Loucy (cell line): ENCODE measurements around the gene TEX10.

Experiments used
- H2AFZ ChIP-seq: fragments of 200-600 bp; sonication (generic); 2 replicates; pipeline ENCODE4 v1.6.0; 2016; ENCODE audit warnings: antibody characterized with exemption, mild to moderate bottlenecking, low read length, moderate library complexity
- H3F3A ChIP-seq: fragments of 200-600 bp; 2 replicates; pipeline ENCODE4 v1.6.0; 2016; ENCODE audit warnings: antibody characterized with exemption, low read depth, mild to moderate bottlenecking
- H3K27me3 ChIP-seq: fragments of 200-600 bp; sonication (generic); 2 replicates; pipeline ENCODE4 v1.6.1; 2014; ENCODE audit warnings: low read length, mild to moderate bottlenecking; ENCODE audit not compliant: insufficient read depth, poor library complexity, severe bottlenecking
- H3K36me3 ChIP-seq: fragments of 200-600 bp; sonication (generic); 2 replicates; pipeline ENCODE4 v1.6.1; 2016; ENCODE audit warnings: low read length; ENCODE audit not compliant: insufficient read depth
- H3K4me1 ChIP-seq: fragments of 200-600 bp; sonication (generic); 2 replicates; pipeline ENCODE4 v1.5.1; 2014; ENCODE audit warnings: low read length, mild to moderate bottlenecking; ENCODE audit not compliant: insufficient read depth, poor library complexity, severe bottlenecking
- H3K4me2 ChIP-seq: fragments of 200-600 bp; sonication (generic); 2 replicates; pipeline ENCODE4 v1.6.0; 2014; ENCODE audit warnings: antibody characterized with exemption, low read length, low read depth, mild to moderate bottlenecking; ENCODE audit not compliant: poor library complexity, severe bottlenecking
- H3K4me3 ChIP-seq: fragments of 200-600 bp; sonication (generic); 2 replicates; pipeline ENCODE4 v1.5.1; 2014; ENCODE audit warnings: low read length, mild to moderate bottlenecking, mixed read lengths; ENCODE audit not compliant: poor library complexity, severe bottlenecking
- H3K79me2 ChIP-seq: fragments of 200-600 bp; sonication (generic); 2 replicates; pipeline ENCODE4 v1.6.1; 2014; ENCODE audit warnings: low read length; ENCODE audit not compliant: insufficient read depth
- H3K9ac ChIP-seq: fragments of 200-600 bp; sonication (generic); 2 replicates; pipeline ENCODE4 v1.6.0; 2014; ENCODE audit warnings: mild to moderate bottlenecking, low read depth, low read length, moderate library complexity; ENCODE audit not compliant: poor library complexity, severe bottlenecking
- H3K9me2 ChIP-seq: fragments of 200-600 bp; sonication (generic); replicated peaks from 2 replicates; pipeline ENCODE4 v1.6.1; 2016; ENCODE audit warnings: low read depth, low read length, mixed read lengths
- H3K9me3 ChIP-seq: fragments of 200-600 bp; sonication (generic); 2 replicates; pipeline ENCODE4 v1.6.1; 2014; ENCODE audit warnings: mild to moderate bottlenecking, antibody characterized with exemption, low read length, low read depth; ENCODE audit not compliant: insufficient read depth
- H4K20me1 ChIP-seq: fragments of 200-600 bp; sonication (generic); 2 replicates; pipeline ENCODE4 v1.6.0; 2014; ENCODE audit warnings: antibody characterized with exemption, low read length, mild to moderate bottlenecking; ENCODE audit not compliant: insufficient read depth, poor library complexity, severe bottlenecking
- CTCF ChIP-seq: fragments of 200-600 bp; sonication (generic); conservative IDR thresholded peaks from 2 replicates; pipeline ENCODE4 v1.5.1; 2014; ENCODE audit warnings: mild to moderate bottlenecking, antibody characterized with exemption, low read length
- EZH2phosphoT487 ChIP-seq: fragments of 200-600 bp; IDR thresholded peaks from 2 replicates; pipeline ENCODE4 v1.6.1; 2018; ENCODE audit warnings: antibody characterized with exemption, mild to moderate bottlenecking, moderate library complexity, borderline replicate concordance

The TEX10 gene

GRCh38 chr9:100366121-100366520, 13.4 kb upstream of the TEX10 start:
- Histone ChIP-seq H3K4me3 (no peak overlapping the region), H3K4me2 (no peak overlapping the region), H3K27me3 (no peaks in the 10 kb centered on the region), H3F3A (no peaks in the 10 kb centered on the region), H3K9me3 (no peaks in the 10 kb centered on the region), H3K79me2 (no peaks in the 10 kb centered on the region), H3K36me3 (no peaks in the 10 kb centered on the region), H2AFZ (no peak overlapping the region), H3K9ac (no peak overlapping the region), H3K4me1 (no peaks in the 10 kb centered on the region), H3K9me2 (no peaks in the 10 kb centered on the region), H4K20me1 (no peaks in the 10 kb centered on the region)
- TF ChIP-seq EZH2phosphoT487: no peak
- no peak for TF ChIP-seq CTCF

- Histone ChIP-seq H3K79me2 (no peaks in the 10 kb centered on the region), H3K9me3 (no peaks in the 10 kb centered on the region), H3K27me3 (no peaks in the 10 kb centered on the region), H3K4me2 (no peak overlapping the region), H3K4me3 (no peak overlapping the region), H3K4me1 (no peaks in the 10 kb centered on the region), H3F3A (no peaks in the 10 kb centered on the region), H3K9ac (no peak overlapping the region), H2AFZ (no peak overlapping the region), H3K36me3 (no peaks in the 10 kb centered on the region), H4K20me1 (no peaks in the 10 kb centered on the region), H3K9me2 (no peaks in the 10 kb centered on the region)
- TF ChIP-seq CTCF: no peak
- TF ChIP-seq EZH2phosphoT487: no peak
Measured at GRCh38 chr9:100364013-100364412, 11.3 kb upstream of the TEX10 start.

- H3K9me3 ChIP-seq: peaks cover 4% of the 10 kb centered on the region
- no peaks in the 10 kb centered on the region for H3K27me3 ChIP-seq
- no peak overlapping the region for H3K9ac ChIP-seq
- H3F3A ChIP-seq: no peaks in the 10 kb centered on the region
- peaks cover 23% of the 10 kb centered on the region for H3K4me1 ChIP-seq
- H3K9me2 ChIP-seq: no peaks in the 10 kb centered on the region
- TF ChIP-seq EZH2phosphoT487 (no peak), CTCF (no peak)
- no peak overlapping the region for H3K4me3 ChIP-seq
- no peaks in the 10 kb centered on the region for H3K36me3 ChIP-seq
- H2AFZ ChIP-seq: no peak overlapping the region
- H3K4me2 ChIP-seq: no peak overlapping the region
- no peaks in the 10 kb centered on the region; the same call in 1 of the 2 replicates for H3K79me2 ChIP-seq
- H4K20me1 ChIP-seq: no peaks in the 10 kb centered on the region
Measured at GRCh38 chr9:100359057-100359456, 6.3 kb upstream of the TEX10 start.
